ENCODE results near the gene MTRF1L. TPM values are rescaled to one million over a fixed set of nuclear protein-coding genes. Genes with fewer than 3 reads are reported as not detected.

The MTRF1L gene
- total and polyA plus RNA-seq, 2 of the 13 experiments (the other 11 are each of a cell fraction or from before 2014, with no cell fraction given), result 17.6 to 28.7 TPM

- BruUV-seq (replicated peaks), result no TSS peak
- intact Hi-C loops (cut with micrococcal nuclease; ENCODE audit: unreplicated experiment), result no loop called here
- ATAC-seq (peak; percentile 53), FAIRE-seq (no peak), DNase-seq (ENCODE audit: low spot score) (no peak)
- CTCF ChIA-PET (ENCODE audit: low intra/inter-chr PET ratio, low total read pairs), result no interaction called here
- H4K20me1 ChIP-seq (ENCODE audit: insufficient read depth, low read length), result peaks cover 18% of the 10 kb centered on the region
- peaks cover 16 to 70% of the 10 kb centered on the region in 2 experiments for H3K36me3 ChIP-seq (replicated peaks in 1 of 2; ENCODE audit: control insufficient read depth in 1 of 2, insufficient read depth in 2 of 2, low read length in 2 of 2)
- 0 out of 2 replicates have a peak, but pooled peaks have one; percentile 60 for TF ChIP-seq TEF (CRISPR knock-in tag; IDR thresholded peaks at IDR 0.05)
- TF ChIP-seq CEBPB (IDR thresholded peaks at IDR 0.05; ENCODE audit: borderline replicate concordance, low read depth, low read length), result peak; percentile 34; the same call in 1 of the 2 replicates
- TF ChIP-seq FOXO4 (CRISPR knock-in tag; conservative IDR thresholded peaks at IDR 0.05), result no peak
- TF ChIP-seq PRDM10 (CRISPR knock-in tag; IDR thresholded peaks at IDR 0.05; ENCODE audit: low read depth), result 0 out of 2 replicates have a peak, but pooled peaks have one; percentile 29
- TF ChIP-seq MLX (CRISPR knock-in tag; IDR thresholded peaks at IDR 0.05), result no peak
- peaks cover 68% of the 10 kb centered on the region for H3K4me1 ChIP-seq (ENCODE audit: insufficient read depth, low read length)
- peak overlapping the region; percentile 13; the same call in 1 of the 2 replicates for H3K4me2 ChIP-seq (ENCODE audit: low read depth, low read length)
- peaks cover 66% of the 10 kb centered on the region for H3K79me2 ChIP-seq (ENCODE audit: insufficient read depth, low read length)
- no peaks in the 10 kb centered on the region for H3K27me3 ChIP-seq (ENCODE audit: control insufficient read depth in 1 of 2, insufficient read depth in 2 of 2, low read length in 2 of 2)
- no peak overlapping the region for H2AFZ ChIP-seq (ENCODE audit: low read length)
- POLR2A ChIA-PET, result no interaction called here
- no peaks in the 10 kb centered on the region for H3K9me3 ChIP-seq (ENCODE audit: low read length)
- WGBS (ENCODE audit: low lambda C conversion rate), result 89% methylated on average over 4 of the region's 4 CpGs
- in situ Hi-C loops (cut with HindIII; ENCODE audit: extremely low pct_ligation_motif_present, low pct_unique_long_range_greater_than_20kb), result loop anchor here (25.0 kb wide), 1 partner anchor 688 kb away; no protein-coding TSS in a partner anchor
- H3K4me3 ChIP-seq (replicated peaks in 1 of 3; ENCODE audit: insufficient read depth in 1 of 3, low read depth in 2 of 3, low read length in 3 of 3), result no peak overlapping the region
- no peak overlapping the region for H3K27ac ChIP-seq (ENCODE audit: extremely low read length, insufficient read depth, low read length)
- no peak overlapping the region for H3K9ac ChIP-seq (ENCODE audit: insufficient read depth, low read depth, low read length)
Measured at GRCh38 chr6:152975204-152975915, 27.1 kb downstream of the MTRF1L start.

Data from HepG2 (cell line).